ENCODE data around the gene CLCN4.

CLCN4 gene

DNA sequence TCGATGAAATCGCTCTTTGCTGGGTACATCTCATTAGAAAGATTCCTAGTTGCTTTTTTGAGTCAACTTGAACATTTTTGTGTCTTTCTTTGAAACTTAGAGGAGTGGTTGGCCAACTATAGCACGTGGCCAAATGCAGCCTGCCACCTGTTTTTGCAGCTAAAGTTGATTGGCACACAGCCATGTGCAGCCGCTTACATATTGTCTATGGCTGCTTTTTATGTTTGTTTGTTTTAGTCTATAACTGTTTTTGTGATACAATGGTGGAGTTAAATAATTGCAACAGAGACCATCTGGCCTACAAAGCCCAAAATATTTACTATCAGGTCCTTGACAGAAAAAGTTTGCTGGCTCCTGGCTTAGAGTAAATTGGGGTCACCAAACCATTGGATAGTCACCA, 86.3 kb downstream of the CLCN4 start:
- H3K4me3 ChIP-seq (ENCODE audit: low read depth, low read length) = no peak overlapping the region
- H3K4me1 ChIP-seq (ENCODE audit: control insufficient read depth, insufficient read depth, low read length) = no peaks in the 10 kb centered on the region
- ChIA-PET CTCF (no interaction called here), POLR2A (no interaction called here)
- no peak overlapping the region for H3K27ac ChIP-seq (ENCODE audit: extremely low read depth, low read depth, low read length)
- H3K9me3 ChIP-seq (ENCODE audit: control insufficient read depth, insufficient read depth, low read depth, low read length) = no peaks in the 10 kb centered on the region
- H3K36me3 ChIP-seq (ENCODE audit: control insufficient read depth in 2 of 2, insufficient read depth in 1 of 2, low read length in 2 of 2) = no peaks in the 10 kb centered on the region
- no peak for TF ChIP-seq GLI2 (tag by site-specific recombination; IDR thresholded peaks at IDR 0.05; ENCODE audit: borderline replicate concordance, low read depth)
- TF ChIP-seq, protein P1, sequence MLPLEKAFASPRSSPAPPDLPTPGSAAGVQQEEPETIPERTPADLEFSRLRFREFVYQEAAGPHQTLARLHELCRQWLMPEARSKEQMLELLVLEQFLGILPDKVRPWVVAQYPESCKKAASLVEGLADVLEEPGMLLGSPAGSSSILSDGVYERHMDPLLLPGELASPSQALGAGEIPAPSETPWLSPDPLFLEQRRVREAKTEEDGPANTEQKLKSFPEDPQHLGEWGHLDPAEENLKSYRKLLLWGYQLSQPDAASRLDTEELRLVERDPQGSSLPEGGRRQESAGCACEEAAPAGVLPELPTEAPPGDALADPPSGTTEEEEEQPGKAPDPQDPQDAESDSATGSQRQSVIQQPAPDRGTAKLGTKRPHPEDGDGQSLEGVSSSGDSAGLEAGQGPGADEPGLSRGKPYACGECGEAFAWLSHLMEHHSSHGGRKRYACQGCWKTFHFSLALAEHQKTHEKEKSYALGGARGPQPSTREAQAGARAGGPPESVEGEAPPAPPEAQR (tag by site-specific recombination; IDR thresholded peaks at IDR 0.05) = no peak
- no peak for TF ChIP-seq PRDM1 (tag by site-specific recombination; IDR thresholded peaks at IDR 0.05)
- TF ChIP-seq, protein P2, sequence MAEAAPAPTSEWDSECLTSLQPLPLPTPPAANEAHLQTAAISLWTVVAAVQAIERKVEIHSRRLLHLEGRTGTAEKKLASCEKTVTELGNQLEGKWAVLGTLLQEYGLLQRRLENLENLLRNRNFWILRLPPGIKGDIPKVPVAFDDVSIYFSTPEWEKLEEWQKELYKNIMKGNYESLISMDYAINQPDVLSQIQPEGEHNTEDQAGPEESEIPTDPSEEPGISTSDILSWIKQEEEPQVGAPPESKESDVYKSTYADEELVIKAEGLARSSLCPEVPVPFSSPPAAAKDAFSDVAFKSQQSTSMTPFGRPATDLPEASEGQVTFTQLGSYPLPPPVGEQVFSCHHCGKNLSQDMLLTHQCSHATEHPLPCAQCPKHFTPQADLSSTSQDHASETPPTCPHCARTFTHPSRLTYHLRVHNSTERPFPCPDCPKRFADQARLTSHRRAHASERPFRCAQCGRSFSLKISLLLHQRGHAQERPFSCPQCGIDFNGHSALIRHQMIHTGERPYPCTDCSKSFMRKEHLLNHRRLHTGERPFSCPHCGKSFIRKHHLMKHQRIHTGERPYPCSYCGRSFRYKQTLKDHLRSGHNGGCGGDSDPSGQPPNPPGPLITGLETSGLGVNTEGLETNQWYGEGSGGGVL (tag by site-specific recombination; IDR thresholded peaks at IDR 0.05) = no peak
- no peak for TF ChIP-seq ZNF292 (tag by site-specific recombination; IDR thresholded peaks at IDR 0.05; ENCODE audit: borderline replicate concordance, low read depth)
- TF ChIP-seq ZNF2 (tag by site-specific recombination; IDR thresholded peaks at IDR 0.05) = no peak
- no peak for TF ChIP-seq ZNF514 (tag by site-specific recombination; IDR thresholded peaks at IDR 0.05)
- no peak for TF ChIP-seq ZNF701 (tag by site-specific recombination; IDR thresholded peaks at IDR 0.05)

DNA sequence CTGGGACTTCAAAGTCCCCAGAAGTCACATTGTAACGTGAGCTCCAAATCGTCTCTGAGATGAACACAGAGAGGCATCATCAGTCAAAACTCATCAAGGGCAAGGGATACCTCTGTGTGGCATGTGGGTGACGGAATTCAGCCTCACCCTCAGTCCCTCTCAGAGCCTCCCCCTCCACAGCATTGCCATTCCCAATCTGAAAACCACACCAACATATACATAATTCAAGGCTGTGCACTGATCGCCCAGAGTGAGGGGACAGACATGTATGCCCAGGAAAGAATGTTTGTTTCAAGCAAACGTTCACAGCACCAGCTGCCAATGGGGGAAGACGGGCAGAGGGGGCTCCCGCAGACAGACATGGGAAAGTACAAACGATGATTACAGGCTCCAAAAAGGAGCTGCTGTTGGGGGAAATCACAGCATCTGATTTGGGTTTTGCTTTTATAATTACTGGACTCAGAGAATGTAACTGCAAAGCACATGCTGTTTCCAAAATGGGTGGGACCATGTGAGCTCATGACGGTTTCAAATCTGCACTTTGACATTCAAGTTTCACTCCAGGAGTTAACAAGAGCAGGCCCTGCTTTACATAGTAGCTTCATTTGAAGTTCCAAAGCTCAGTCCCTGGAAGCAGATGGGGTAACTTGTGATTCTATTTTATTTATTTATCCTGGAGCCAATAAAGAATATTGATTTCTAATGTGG, 88.3 kb downstream of the CLCN4 start:
- ChIA-PET POLR2A (no interaction called here), CTCF (interaction anchor here (1.1 kb wide), 1 partner anchor 55 kb away, joined by 5 read pairs; no protein-coding TSS in a partner anchor)
- Histone ChIP-seq H3K27ac (ENCODE audit: extremely low read depth, low read depth, low read length) (no peak overlapping the region), H3K4me3 (ENCODE audit: low read depth, low read length) (no peak overlapping the region), H3K36me3 (ENCODE audit: control insufficient read depth in 2 of 2, insufficient read depth in 1 of 2, low read length in 2 of 2) (no peaks in the 10 kb centered on the region), H3K4me1 (ENCODE audit: control insufficient read depth, insufficient read depth, low read length) (no peaks in the 10 kb centered on the region), H3K9me3 (ENCODE audit: control insufficient read depth, insufficient read depth, low read depth, low read length) (no peaks in the 10 kb centered on the region)
- TF ChIP-seq, protein P3, sequence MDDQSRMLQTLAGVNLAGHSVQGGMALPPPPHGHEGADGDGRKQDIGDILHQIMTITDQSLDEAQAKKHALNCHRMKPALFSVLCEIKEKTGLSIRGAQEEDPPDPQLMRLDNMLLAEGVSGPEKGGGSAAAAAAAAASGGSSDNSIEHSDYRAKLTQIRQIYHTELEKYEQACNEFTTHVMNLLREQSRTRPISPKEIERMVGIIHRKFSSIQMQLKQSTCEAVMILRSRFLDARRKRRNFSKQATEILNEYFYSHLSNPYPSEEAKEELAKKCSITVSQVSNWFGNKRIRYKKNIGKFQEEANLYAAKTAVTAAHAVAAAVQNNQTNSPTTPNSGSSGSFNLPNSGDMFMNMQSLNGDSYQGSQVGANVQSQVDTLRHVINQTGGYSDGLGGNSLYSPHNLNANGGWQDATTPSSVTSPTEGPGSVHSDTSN (CRISPR knock-in tag; IDR thresholded peaks at IDR 0.05) = no peak
- TF ChIP-seq ZNF76 (tag by site-specific recombination; IDR thresholded peaks at IDR 0.05; ENCODE audit: borderline replicate concordance, low read depth) (no peak), ZNF140 (tag by site-specific recombination; IDR thresholded peaks at IDR 0.05) (no peak)

DNA sequence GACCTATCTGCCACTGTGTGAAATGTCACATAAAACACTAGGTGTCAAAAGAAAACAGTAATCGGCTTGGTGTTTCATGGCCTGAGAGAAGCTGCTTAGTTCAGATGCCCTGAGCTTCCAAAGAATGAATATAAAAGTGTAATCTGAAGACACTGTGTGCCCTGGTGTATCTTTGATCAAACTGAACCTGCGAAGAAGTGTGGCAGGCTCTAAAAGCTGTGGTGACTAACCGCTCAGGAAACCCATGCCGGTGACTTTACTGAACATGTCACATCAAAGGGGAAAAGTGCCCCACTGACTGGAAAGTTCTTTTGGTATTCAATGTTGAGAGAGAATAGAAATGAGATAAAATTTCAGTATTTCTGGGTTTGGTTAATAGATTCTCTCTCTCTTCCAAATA, 89.1 kb downstream of the CLCN4 start:
- no peak for TF ChIP-seq ZBTB21 (tag by site-specific recombination; IDR thresholded peaks at IDR 0.05)
- TF ChIP-seq ZNF664 (tag by site-specific recombination; IDR thresholded peaks at IDR 0.05) = no peak
- TF ChIP-seq, protein P4, sequence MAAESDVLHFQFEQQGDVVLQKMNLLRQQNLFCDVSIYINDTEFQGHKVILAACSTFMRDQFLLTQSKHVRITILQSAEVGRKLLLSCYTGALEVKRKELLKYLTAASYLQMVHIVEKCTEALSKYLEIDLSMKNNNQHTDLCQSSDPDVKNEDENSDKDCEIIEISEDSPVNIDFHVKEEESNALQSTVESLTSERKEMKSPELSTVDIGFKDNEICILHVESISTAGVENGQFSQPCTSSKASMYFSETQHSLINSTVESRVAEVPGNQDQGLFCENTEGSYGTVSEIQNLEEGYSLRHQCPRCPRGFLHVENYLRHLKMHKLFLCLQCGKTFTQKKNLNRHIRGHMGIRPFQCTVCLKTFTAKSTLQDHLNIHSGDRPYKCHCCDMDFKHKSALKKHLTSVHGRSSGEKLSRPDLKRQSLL (tag by site-specific recombination; IDR thresholded peaks at IDR 0.05) = no peak
- POLR2A ChIA-PET = no interaction called here
- Histone ChIP-seq H3K27ac (ENCODE audit: extremely low read depth, low read depth, low read length) (no peak overlapping the region), H3K4me1 (ENCODE audit: control insufficient read depth, insufficient read depth, low read length) (no peaks in the 10 kb centered on the region), H3K9me3 (ENCODE audit: control insufficient read depth, insufficient read depth, low read depth, low read length) (no peaks in the 10 kb centered on the region), H3K36me3 (ENCODE audit: control insufficient read depth in 2 of 2, insufficient read depth in 1 of 2, low read length in 2 of 2) (no peaks in the 10 kb centered on the region), H3K4me3 (ENCODE audit: low read depth, low read length) (no peak overlapping the region)
- CTCF ChIA-PET = interaction anchor here (1.1 kb wide), 1 partner anchor 56 kb away, joined by 5 read pairs; no protein-coding TSS in a partner anchor

Data from HEK293 (cell line).